Nephron (organoid): ENCODE measurements around the gene LINC00237.

Experiments
- H3K27ac Mint-ChIP-seq, 3 experiments: 2 replicates each; pipeline ENCODE4 v1.8.0; 2020; ENCODE audit warnings: mixed read lengths in 3 of 3, mild to moderate bottlenecking in 2 of 3, moderate library complexity in 1 of 3
- H3K27me3 Mint-ChIP-seq: 2 replicates; pipeline ENCODE4 v1.8.0; 2021; ENCODE audit warnings: low read depth, mild to moderate bottlenecking, moderate library complexity, mixed read lengths
- H3K36me3 Mint-ChIP-seq: 2 replicates; pipeline ENCODE4 v1.8.0; 2020; ENCODE audit warnings: low read depth, mixed read lengths
- H3K4me1 Mint-ChIP-seq: 2 replicates; pipeline ENCODE4 v1.8.0; 2020; ENCODE audit warnings: mixed read lengths
- H3K4me3 Mint-ChIP-seq, 3 experiments: 2 replicates each; pipeline ENCODE4 v1.8.0; 2020; ENCODE audit warnings: mild to moderate bottlenecking in 3 of 3, mixed read lengths in 3 of 3, moderate library complexity in 2 of 3
- H3K9me3 Mint-ChIP-seq: 2 replicates; pipeline ENCODE4 v1.8.0; 2020; ENCODE audit warnings: mixed read lengths
- CTCF ChIP-seq, 3 experiments: fragments of 200-600 bp; sonication (generic); IDR thresholded peaks; one replicate each; pipeline ENCODE4 v1.5.0; 2021; ENCODE audit warnings: antibody characterized with exemption in 3 of 3; ENCODE audit not compliant: unreplicated experiment in 3 of 3

The LINC00237 gene

DNA sequence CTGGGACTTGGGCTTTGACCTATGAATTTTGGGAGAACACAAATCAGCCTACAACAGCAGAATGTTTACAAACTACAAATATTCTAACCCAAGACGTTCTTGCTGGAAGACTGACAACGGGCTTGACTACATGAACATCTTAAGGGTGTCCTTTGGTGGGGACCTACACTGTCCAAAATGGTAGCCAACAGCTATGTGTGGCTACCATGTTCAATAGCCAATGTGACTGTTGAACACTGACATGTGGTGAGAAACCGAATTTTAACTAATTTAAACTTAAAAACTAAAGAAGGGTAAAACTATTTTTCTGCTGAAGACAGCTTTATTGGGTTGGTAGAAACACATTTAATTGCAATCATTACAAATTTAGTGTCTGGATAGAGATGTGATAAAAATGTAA lies 30.1 kb downstream of the LINC00237 start:
- H3K36me3 Mint-ChIP-seq = no peaks in the 10 kb centered on the region
- no peaks in the 10 kb centered on the region for H3K4me1 Mint-ChIP-seq
- no peak for TF ChIP-seq CTCF (IDR thresholded peaks at IDR 0.05; ENCODE audit: unreplicated experiment in 3 of 3)
- H3K27me3 Mint-ChIP-seq = peaks cover under 1% of the 10 kb centered on the region
- no peaks in the 10 kb centered on the region for H3K9me3 Mint-ChIP-seq
- no peak overlapping the region for H3K4me3 Mint-ChIP-seq
- H3K27ac Mint-ChIP-seq = no peak overlapping the region

DNA sequence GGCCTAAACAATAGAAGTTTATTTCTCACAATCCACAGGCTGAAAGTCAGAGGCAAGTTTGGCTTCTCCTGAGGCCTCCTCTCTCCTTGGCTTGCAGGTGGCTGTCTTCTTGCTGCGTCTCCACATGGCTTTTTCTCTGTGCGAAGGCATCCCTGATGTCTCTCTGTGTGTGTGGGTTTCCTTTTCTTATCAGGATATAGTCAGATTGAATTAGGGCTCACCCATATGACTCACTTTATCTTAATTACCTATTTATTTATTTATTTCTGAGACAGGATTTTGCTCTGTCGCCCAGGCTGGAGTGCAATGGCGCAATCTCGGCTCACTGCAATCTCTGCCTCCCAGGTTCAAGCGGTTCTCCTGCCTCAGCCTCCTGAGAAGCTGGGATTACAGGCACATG lies 30.7 kb downstream of the LINC00237 start:
- Mint-ChIP-seq H3K36me3 (no peaks in the 10 kb centered on the region), H3K27me3 (no peaks in the 10 kb centered on the region), H3K4me1 (no peaks in the 10 kb centered on the region), H3K4me3 (no peak overlapping the region), H3K9me3 (no peaks in the 10 kb centered on the region), H3K27ac (no peak overlapping the region)
- no peak for TF ChIP-seq CTCF (IDR thresholded peaks at IDR 0.05; ENCODE audit: unreplicated experiment in 3 of 3)

DNA sequence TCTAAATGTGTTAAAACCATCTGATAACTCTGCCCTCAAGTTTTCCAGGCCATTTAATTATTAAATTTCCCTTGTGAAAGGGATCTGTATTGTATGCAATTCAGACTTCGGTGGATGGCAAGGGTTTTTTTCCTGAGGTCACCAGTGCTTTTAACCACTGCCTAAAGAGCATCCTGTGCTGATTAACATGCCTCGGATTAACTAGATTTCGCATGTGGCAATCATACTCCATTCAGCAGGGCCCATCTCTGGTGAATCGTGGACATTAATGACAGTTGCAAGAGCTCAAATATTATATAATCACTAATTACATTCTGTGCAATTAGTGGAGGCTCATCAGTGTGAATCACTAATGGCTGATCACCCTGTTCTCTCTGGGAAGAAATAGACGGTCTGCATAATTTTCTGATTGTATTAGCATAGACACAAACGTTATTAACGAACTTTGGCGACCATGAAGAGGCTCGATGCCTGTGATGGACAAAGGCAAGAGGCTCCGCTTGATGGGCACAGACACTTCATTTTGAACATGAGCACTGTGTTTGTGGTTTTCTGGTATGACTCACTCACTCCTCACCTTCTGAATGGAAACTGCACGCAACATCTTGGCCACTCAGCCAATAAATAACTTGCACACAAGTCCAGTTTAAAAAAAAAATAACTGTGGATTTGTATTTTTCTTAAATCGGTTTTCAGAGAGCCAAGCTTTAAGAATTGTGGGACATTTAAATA lies 31.4 kb downstream of the LINC00237 start:
- Mint-ChIP-seq H3K4me3 (no peak overlapping the region), H3K9me3 (no peaks in the 10 kb centered on the region), H3K36me3 (no peaks in the 10 kb centered on the region), H3K4me1 (no peaks in the 10 kb centered on the region), H3K27me3 (no peaks in the 10 kb centered on the region), H3K27ac (no peak overlapping the region)
- no peak for TF ChIP-seq CTCF (IDR thresholded peaks at IDR 0.05; ENCODE audit: unreplicated experiment in 3 of 3)

GRCh38 chr20:21067255-21067654 lies 38.9 kb downstream of the LINC00237 start:
- Mint-ChIP-seq H3K4me3 (no peak overlapping the region), H3K4me1 (no peaks in the 10 kb centered on the region), H3K9me3 (no peaks in the 10 kb centered on the region), H3K27me3 (no peaks in the 10 kb centered on the region), H3K27ac (no peak overlapping the region), H3K36me3 (no peaks in the 10 kb centered on the region)
- TF ChIP-seq CTCF (IDR thresholded peaks at IDR 0.05; ENCODE audit: unreplicated experiment in 3 of 3) = no peak

- H3K4me1 Mint-ChIP-seq = no peaks in the 10 kb centered on the region
- H3K36me3 Mint-ChIP-seq = no peaks in the 10 kb centered on the region
- no peaks in the 10 kb centered on the region for H3K9me3 Mint-ChIP-seq
- H3K27me3 Mint-ChIP-seq = no peaks in the 10 kb centered on the region
- H3K4me3 Mint-ChIP-seq = no peak overlapping the region
- no peak overlapping the region for H3K27ac Mint-ChIP-seq
- no peak for TF ChIP-seq CTCF (IDR thresholded peaks at IDR 0.05; ENCODE audit: unreplicated experiment in 3 of 3)
Measured at GRCh38 chr20:21064924-21065323, 41.2 kb downstream of the LINC00237 start.

GRCh38 chr20:21063276-21063675 lies 42.9 kb downstream of the LINC00237 start:
- no peak overlapping the region for H3K27ac Mint-ChIP-seq
- H3K4me1 Mint-ChIP-seq = no peaks in the 10 kb centered on the region
- H3K4me3 Mint-ChIP-seq = no peak overlapping the region
- peaks cover 4% of the 10 kb centered on the region for H3K27me3 Mint-ChIP-seq
- no peaks in the 10 kb centered on the region for H3K36me3 Mint-ChIP-seq
- no peak for TF ChIP-seq CTCF (IDR thresholded peaks at IDR 0.05; ENCODE audit: unreplicated experiment in 3 of 3)
- peaks cover 3% of the 10 kb centered on the region for H3K9me3 Mint-ChIP-seq
